HG03025 (cell line): Measurements from ENCODE around the gene PICK1.
"Not testable (repeated sequence)": the region's sequence is repeated elsewhere in the genome, so short reads cannot be mapped to it uniquely, and the experiment has no call there.

Experiments used
- ATAC-seq: cut with Tn5 transposase; IDR thresholded peaks from one replicate; pipeline ENCODE4 v1.9.1; 2021; ENCODE audit warnings: mild to moderate bottlenecking, moderate library complexity; ENCODE audit not compliant: unreplicated experiment, low FRiP score

Gene PICK1

DNA sequence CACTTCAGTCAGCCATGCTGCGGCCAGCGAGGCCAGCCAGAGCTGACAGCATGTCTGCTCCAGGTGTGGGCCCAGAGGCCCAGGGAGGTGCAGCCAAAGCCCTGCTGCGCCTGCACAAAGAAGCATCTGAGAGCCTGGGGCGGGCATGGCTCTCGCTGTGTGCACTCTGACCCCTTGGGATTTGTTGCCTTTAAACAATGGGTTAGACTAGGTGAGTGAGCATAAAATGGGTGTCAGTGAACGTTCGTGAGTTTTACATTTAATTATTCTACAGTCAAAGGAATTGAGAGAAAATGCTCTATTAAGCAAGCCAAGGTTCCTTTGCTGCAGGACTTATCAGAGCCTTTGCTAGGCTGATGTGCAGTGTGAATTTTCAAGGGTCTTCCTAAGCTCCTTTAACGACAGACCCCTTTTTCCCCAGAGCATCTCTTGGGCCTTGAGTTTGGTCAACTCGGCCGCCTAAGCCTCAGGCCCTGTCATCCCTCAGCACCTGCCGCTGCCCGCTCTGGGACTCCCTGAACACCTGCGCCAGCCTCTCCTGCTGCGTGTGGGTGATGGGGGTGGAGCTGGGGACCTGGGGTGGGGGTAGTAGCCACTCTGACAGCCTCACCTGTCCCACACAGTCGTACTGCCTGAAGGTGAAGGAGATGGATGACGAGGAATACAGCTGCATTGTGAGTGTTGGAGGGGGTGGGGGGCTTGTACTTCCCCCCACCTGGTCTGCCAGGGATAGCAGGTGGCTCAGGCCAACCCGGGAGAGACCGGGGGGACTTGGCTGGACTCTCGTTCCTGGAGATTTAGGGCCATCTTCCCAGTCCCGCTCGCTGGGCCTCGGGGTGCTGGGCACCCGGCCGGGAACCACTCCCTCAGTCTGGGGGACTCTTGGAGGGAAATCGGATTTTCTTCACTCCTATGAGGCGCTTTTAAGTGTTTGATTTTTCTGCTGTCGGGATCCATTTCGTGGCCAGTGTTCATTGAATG lies 16.2 kb downstream of the PICK1 start:
- no peak for ATAC-seq

DNA sequence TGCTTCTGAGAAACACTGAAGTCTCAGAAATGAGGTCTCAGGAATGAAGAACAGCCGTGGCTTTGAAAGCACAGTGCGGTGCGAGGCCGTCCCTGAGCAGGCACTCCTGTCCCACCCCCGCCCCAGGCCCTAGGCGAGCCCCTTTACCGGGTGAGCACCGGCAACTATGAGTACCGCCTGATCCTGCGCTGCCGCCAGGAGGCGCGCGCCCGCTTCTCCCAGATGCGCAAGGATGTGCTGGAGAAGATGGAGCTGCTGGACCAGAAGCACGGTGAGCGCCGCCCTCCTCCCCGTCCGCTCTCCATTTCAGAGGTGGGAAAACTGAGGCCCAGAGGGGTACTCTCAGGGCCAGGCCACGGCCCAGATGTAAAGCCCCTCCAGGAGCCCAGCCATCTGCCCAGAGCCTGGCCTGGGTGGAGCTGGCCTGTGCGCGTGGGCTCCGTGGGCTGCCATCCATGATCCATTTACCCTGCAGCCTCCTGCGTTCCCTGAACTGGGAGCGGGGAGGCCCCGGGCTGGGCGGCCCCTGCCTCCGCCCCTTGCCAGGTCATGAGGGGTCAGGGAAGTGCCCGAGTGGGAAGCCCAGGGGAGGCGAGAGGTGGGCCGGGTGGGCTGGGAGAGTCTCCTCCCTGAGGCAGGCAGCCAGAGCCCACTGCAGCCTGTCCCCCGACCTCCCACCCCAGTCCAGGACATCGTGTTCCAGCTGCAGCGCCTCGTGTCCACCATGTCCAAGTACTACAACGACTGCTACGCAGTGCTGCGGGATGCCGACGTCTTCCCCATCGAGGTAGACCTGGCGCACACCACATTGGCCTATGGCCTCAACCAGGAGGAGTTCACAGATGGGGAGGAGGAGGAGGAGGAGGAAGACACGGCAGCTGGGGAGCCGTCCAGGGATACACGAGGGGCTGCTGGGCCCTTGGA lies 17.2 kb downstream of the PICK1 start:
- ATAC-seq = no peak

DNA sequence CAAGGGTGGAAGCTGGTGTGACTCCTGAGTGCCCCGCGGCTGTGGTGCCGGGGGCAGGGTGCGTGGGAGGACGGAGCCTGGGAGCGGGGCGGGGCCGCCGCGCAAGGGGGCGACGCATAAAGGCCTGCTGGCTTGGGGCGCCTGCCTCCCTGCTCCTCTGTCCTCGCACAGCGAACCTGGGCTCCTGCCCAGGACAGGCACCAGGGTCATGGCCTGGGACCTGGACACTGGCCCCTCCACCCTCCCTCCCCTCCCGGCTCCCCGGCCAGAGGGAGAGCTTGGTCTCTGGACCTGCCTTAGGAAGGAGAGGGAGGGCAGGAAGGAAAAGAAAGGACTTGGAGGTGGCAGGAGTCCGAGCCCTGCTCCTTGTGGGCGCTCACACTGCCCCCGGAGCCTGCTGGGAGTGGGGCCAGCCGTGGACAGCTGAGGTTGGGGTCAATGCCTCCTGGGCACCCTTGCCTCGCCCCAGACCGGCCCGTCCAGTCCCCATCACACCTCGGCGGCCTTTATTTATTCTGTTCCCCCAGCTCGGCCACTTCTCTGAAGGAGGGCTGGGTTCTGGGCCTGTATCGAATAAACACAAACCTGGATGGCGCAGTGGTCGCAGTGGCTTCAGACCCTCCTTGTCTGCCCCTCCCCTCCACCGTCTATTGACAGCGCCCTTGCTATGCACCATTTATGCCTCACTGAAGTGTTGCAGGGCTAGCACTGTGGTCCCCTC lies 18.1 kb downstream of the PICK1 start:
- ATAC-seq = no peak

DNA sequence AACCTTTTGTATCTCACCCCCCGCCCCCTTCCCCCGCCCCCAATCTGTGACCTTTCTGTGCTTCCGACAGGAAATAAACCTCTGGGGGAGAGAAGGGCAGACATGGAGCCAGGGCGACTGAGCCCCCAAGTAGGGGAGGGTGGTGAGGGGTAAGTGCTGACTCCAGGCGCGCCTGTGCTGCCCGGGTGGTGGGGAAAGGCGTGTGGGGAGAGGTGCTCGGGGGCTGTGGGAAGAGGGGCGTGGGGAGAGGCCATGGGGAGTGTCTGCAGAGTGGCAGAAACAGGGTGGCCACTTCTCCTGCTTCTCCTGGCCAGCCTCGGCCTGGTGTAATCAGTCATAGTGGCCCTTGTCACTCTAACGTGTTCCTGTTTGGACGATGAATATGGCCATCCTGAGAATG lies 18.8 kb downstream of the PICK1 start:
- no peak for ATAC-seq

DNA sequence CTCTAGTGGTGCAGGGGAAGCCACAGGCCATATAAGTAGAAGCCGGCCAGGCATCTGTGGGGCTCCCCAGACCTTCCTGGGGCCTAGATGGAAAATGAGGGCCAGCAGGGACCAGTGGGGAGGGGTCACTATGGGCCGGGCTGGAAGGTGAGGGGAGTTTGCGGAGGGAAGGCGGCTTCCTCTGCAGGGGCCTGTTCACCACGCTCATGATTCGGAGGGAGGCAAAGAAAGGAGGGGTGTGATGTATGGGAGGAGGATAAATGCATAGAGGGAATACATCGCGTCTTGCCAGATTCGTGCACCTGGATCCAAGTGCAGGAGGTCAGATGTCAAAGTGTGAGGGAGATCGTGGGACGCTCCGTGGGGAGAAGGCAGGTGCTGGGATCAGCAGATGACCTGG lies 19.9 kb downstream of the PICK1 start:
- ATAC-seq = no peak

DNA sequence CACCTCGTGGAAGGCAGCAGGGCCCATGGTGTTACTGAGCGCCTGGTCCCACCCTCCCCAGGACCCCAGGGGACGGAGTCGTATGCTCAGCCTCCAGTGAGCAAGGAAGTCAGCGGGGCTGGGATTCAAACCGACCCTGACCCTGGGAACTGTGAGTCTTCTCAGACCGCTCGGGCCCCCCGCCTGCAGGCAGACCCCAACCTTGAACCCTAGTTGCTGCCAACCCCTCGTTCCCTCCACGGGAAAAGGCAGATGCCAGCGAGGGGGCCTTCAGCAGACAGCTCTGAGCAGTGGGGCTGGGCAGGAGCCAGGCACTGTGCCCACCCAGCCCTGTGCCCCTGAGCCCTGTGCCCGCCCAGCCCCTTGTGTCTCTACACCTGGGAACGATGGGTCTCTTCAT lies 20.4 kb downstream of the PICK1 start:
- no peak for ATAC-seq

DNA sequence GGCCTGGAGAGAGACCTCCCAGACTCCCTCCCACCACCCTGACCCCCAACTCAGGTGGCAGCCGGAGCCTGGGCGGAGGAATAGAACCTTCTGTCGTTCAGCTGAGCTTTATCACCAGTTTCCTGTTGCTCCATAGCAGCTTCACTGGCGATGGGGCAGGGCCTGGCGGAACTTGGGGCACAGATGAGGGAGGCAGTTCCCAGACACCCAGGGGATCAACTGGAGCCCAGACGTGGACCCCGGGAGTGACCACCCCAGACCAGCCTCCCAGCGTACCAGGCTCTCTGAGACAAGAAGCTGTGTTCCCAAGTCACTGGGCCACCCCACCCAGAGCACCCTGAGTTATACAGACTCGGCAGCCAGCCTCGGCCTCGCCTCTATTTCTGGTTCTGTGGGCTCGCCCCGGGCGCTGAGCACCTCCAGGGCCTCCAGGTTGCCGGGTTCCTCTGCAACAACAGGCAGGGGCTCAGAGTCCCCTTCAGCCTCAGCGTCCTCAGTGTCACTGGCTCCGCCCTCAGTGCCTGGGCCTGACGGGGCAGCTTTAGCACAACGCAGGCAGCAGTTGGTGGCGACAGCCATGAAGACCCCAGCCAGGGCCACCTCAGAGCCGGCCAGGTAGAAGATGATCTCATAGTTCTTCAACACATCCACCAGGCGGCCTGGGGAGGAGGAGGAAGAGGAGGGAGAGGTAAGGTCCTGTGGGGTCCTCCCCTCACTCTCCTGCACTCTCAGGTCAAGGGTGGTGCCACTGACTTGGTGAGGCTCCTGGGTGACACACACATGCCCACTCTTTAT lies 21.0 kb downstream of the PICK1 start:
- no peak for ATAC-seq

DNA sequence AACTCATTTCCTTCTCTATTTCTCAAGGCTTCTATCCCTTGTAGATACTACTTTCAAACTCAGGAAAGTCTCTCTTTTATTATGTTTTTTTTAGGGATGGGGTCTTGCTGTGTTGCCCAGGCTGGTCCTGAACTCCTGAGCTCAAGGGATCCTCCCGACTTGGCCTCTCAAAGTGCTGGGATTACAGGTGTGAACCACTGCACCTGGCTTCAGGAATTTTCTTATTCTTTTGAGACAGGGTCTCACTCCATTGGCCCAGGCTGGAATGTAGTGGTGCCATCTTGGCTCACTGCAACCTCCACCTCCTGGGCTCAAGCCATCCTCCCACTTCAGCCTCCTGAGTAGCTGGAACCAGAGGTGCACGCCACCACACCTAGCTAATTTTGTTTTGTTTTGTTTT lies 22.0 kb downstream of the PICK1 start:
- ATAC-seq = not testable (repeated sequence)

DNA sequence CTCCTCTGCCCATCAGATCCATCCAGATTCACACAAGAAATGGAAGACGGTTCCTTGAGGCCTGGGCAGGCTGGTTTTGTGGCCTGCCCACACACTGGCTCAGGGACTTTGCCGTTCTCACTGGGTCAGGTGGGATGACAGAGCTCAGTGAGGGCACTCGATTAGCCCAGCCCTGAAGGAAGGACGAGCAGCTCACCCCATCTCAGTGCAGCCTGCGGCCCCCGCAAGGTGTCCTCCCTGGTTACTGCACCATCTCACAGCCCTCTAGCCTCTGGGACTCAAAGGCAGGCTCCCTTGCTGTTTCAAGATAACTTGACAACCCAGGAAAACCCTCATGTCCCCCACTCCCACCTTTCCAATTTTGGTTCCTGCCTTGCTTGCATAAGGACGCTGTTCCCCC lies 22.6 kb downstream of the PICK1 start:
- ATAC-seq = no peak

DNA sequence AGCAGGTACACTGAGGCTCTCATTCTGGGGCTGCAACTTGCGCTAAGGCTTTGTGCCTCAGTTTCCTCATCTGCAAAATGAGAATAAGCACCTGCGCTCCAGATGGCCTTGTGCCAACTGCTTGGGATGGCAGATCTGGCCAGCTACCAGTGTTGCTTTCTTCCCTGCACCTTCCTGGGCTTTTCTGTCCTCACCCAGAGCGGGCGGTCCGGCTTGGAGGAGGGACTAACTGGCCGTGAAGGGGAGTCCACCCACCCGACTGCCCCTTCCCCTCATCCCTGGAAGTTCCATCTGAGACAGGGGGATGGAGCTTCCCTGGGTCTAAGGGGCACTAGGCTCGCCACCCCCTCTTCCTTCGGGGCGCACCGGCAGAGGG lies 23.3 kb downstream of the PICK1 start:
- no peak for ATAC-seq

DNA sequence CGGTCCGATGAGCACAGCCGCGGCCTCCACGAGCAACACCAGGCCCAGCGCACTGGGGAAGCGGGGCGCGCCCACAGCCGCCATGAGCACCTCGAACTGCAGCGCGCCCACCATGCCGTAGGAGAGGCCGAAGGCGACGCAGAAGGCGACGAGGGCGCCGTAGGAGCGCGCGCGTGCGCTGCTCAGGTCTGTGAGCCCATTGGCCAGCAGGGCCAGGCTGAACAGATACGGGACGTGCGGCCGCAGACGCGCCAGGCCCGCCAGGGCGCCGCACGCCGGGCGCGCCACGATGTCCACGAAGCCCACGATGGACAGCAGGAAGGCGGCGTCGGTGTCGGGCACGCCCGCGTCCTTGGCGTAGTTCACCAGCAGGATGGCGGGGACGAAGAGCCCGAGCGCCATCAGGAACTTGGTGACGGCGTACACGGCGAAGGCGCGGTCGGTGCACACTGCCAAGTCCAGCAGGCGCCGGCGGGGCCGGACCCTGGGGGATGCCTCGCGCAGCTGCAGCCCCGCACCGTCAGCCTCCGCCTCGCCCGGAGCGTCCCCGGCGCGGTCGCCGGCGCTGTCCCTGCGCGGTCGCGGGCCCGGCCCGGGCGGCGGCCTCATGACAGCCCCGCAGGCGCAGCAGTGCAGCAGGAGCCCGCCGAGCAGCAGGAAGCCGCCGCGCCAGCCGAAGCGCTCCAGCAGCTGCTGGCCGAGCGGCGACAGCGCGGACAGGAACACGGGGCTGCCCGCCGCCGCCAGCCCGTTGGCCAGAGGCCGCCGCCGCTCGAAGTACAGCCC lies 23.8 kb downstream of the PICK1 start:
- no peak for ATAC-seq

DNA sequence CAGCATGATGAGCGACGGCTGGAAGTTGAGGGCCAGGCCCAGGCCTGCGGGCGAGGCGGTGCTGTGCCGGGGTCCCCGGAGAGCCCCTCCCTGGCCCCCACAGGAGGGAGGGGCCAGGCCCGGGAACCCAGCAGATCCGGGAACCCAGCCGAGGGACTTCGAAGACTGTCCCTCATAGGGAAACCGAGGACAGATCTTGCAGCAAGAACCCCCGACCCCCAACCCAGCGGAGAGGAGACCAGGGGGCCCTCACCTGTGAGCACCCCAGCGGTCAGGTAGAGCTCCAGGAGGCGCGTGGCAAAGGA lies 24.4 kb downstream of the PICK1 start:
- ATAC-seq = no peak

DNA sequence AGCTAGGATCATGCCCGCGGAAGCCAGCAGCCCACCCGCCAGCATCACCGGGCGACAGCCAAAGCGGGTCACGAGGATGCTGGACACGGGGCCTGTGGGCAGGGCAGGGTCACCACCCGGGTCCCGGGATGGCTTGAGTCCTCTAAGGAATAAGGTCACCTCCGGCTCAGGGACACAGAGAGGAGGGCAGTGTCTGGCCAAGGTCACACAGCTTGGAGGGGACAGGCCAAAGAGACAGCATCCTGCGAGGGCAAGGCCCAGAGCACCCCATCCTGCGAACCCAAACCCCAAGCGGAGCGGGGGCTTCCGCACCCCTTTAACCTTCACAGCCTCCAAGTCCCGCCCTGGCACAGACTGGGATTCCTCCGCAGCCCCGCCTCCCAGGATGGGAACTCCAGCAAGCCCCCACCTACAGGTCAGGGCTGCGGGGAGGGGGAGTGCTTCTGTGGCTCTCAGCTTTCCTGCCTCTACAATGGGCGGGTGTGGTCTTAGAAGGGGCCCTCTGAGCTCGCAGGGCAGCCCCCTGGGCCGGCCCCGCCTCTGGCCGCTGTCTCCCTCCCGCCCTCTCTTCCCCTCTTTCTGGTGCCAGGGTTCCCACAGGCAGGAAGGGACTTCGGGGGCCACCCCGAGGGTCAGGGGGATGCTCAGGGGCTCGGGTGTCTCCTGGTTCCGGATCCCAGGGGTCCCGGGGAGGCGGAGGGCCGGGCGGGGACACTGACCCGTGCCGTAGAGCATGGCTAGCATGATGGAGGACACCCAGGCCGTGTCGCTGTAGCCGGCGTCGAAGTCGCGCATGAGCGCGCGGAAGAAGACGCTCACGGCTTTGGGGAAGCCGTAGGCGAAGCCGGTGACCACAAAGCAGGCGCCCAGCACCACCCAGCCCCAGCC lies 25.0 kb downstream of the PICK1 start:
- no peak for ATAC-seq

DNA sequence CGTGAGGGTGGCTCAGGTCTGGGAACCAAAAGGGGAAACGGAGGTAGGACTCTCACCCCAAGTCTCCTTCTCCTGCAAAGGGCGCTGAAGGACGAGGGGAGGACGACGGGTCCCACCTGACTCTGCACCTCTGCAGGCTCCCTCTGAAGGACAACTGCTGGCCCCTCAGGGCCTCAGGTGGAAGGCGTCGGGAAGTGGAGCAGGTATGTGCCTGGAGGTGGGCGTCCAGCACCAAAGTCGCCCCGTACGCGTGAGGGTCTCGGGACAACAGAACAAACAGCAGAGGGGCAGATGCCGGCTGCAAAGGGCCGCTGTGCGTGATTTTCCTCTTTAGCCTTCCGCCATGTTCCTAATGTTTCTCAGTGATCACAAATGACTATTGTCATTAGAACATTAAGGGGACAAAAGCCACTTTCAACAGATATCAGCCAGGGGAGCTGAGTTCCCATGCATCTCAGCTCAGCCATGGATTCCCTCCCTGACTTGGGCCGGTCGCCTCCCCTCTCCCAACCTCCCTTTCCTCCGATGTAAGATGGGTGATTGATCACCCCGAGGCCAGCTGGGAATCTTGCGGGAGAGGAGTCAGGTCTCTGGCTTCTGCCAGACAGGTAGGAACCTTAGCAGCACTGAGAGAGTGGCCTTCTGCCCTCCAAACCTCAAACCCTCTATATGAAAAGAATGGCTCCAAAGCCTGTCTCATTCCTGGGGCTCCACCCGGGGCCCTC lies 25.9 kb downstream of the PICK1 start:
- no peak for ATAC-seq

DNA sequence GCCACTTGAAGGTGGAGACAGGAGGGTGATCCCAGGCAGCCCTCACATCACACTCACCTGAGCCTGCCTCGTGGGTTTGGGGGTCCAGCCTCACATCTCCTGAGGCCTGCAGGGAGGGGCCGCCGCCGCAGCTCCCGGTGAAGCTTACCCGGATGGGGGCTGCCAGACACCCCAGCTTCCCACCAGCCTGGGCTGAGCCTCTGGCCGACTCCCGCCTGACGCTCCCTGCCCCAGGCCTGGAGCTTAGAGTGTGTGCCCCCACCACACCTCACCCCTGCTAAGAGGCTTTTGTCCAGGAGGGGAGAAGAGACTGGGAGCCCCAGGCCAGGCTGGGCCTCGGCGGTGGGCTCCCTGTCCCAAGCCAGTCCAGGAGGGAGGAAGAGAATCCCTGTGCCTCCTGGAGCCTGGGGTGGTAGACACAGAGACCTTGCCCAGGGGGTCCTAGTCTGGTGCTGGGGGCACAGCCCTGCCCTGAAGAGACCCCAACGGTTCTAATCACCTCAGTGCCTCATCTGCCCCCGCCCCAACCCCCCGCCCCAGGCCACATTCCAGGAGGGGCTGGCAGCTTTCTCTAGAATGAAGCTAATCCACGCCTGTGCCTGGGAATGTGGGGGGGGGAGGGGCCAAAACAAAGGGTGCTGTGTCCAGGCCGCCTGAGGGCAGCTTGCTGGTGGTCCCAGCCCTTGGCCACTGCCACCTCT lies 26.9 kb downstream of the PICK1 start, which contains the start of gene SLC16A8:
SLC16A8 (minus strand) TSS at position 254 of the 701 bp plus-strand sequence. CDS start 1,311 bp downstream, outside the sequence.
- no peak for ATAC-seq

DNA sequence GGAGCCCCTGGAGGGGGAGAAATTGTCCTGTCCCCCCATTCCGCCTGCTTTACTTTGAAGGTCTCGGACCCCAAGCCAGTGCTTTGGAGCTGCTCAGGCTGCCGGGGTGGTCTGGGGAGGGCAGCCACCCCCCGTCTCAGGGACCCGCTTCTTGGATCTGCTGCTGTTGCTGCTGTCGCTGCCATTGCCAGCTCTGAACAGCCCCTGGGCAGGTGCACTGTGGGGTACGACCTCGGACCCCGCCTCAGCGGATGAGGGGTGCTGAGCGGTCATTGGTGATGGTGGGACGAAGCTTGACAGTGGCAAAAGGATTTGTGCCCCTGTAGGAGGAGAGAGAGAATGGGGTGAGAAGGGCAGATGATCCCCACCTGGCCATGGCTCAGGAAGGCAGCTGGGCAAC lies 27.9 kb downstream of the PICK1 start:
- no peak for ATAC-seq

DNA sequence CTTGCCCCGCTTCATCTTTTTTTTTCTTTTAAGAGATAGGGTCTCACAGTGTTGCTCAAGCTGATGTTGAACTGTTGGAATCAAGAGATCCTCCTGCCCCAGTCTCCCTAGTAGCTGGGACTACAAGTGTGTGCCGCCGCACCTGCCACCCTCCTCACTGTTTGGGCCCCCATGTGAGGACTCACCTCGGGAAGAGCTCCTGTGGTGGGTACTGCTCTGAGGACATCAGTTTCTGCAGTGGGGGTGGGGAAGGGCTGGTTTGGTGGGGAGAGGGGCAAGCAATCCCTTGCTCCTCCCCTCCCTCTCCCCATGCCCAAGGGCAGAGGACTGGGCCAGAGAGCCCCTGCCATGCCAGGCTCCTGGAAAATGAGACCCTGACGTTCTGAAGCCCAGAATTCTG lies 28.3 kb downstream of the PICK1 start:
- ATAC-seq = no peak
